Measurements from ENCODE around the gene ULK4.
"Not testable (repeated sequence)": the region's sequence is repeated elsewhere in the genome, so short reads cannot be mapped to it uniquely, and the experiment has no call there.

Gene ULK4

DNA sequence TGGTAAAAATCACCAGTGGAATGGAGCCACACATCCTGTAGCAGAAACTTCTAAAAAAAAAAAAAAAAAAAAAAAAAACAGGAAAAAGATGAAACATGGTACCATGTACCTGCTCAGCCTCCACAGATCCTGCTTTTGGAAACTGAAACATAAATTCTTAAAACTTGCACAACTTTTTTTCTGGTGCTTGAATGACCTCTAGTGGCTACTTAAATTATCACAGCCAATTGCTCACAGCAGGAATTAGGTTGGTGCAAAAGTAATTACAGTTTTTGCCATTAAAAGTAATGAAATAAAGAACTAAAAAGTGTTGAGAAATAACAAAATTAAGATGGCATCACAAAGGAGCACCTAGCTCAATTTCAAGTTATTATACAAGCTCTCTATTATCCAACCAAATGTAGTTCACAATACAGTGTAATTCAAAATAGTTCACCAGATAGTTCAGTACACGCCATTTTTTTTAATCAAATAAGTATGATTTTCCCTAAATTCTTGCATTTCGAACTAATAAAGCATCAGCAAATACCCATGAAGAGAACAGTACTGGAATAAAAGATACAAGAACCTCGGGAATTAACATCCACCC is 80.6 kb downstream of the ULK4 start:
- DNase-seq (ENCODE audit: low spot score): peak; percentile 39
- in situ Hi-C loops (cut with MboI; ENCODE audit: low sequenced_read_pairs, unreplicated experiment): loop anchor here (10.0 kb wide), 1 partner anchor 1297 kb away; no protein-coding TSS in a partner anchor
- peak; percentile 61 for TF ChIP-seq CTCF (IDR thresholded peaks at IDR 0.05; ENCODE audit: borderline replicate concordance, control extremely low read depth, extremely low read depth, insufficient read depth, missing control alignments)

DNA sequence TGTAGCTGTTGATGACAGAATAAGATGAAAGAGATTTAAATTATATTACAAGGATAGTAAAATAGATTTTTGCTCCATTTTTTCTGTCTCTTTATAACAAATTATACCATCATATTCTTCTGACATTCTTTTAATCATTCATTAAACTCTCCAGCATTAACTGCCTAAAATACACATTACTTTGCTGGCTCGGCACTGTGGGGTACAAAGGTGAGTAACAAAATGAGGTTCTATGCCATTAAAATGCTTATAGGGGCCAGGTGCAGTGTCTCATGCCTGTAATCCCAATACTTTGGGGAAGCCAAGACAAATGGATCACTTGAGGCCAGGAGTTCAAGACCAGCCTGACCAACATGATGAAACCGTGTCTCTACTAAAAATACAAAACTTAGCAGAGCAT is 81.5 kb downstream of the ULK4 start:
- no peak for TF ChIP-seq CTCF (IDR thresholded peaks at IDR 0.05; ENCODE audit: borderline replicate concordance, control extremely low read depth, extremely low read depth, insufficient read depth, missing control alignments)
- DNase-seq (ENCODE audit: low spot score): no peak
- in situ Hi-C loops (cut with MboI; ENCODE audit: low sequenced_read_pairs, unreplicated experiment): loop anchor here (10.0 kb wide), 1 partner anchor 1296 kb away; no protein-coding TSS in a partner anchor

DNA sequence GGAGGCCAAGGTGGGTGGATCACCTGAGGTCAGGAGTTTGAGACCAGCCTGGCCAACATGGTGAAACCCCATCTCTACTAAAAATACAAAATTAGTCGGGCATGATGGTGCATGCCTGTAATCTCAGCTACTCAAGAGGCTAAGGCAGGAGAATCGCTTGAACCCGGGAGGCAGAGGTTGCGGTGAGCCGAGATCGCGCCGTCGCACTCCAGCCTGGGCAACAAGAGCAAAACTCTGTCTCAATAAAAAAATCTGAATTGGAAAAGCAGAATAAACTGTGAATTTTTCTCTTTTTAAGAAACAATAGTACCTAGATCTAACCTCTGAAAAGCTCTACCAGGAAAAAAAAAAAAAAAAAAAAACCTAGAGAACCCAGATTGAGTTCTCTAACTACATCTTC is 84.2 kb downstream of the ULK4 start:
- in situ Hi-C loops (cut with MboI; ENCODE audit: low sequenced_read_pairs, unreplicated experiment): not testable (repeated sequence)

DNA sequence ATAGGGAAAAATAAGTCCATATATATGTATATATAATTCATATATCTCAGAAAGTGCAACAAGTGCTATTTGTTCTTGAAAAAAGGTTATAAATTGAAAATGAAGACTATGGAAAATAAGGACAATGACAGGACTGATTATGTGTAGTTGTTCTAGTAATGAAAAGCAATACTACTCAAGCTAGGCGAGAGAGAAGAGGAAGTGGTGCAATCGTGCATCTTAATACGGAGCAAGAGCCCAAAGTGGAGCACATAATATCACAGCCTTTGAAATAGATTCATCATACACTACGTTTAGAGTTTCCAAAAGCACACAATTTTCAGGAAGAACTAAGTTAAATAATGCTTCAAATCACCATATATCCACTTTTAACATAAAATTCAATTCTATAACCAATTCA is 87.9 kb downstream of the ULK4 start:
- in situ Hi-C loops (cut with MboI; ENCODE audit: low sequenced_read_pairs, unreplicated experiment): loop anchor here (25.0 kb wide), 1 partner anchor 1537 kb away; no protein-coding TSS in a partner anchor
- no peak for TF ChIP-seq CTCF (IDR thresholded peaks at IDR 0.05; ENCODE audit: borderline replicate concordance, control extremely low read depth, extremely low read depth, insufficient read depth, missing control alignments)
- DNase-seq (ENCODE audit: low spot score): no peak

More for the DNA sequence above, 84.2 kb downstream of the ULK4 start:
- not testable (repeated sequence) for DNase-seq (ENCODE audit: low spot score)

DNA sequence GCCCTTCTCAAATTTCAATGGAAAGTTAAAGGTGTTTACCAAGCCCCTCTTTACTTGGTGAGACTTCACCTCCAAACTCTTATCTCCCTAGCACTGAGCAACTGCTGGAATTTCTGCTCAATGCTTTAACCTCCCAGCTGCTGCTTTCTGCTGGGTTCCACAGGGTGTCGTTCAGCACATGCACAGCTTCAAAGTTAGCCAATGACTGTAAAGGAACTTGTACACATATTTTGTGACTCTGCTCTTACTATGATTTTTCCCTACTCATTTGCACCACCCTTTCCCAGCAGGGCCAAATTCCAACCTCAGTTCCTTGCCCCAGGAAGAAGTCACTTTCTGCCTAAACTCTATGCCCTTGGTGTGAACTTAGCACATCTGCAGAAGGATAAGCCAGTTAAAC is 89.7 kb downstream of the ULK4 start:
- no peak for TF ChIP-seq CTCF (IDR thresholded peaks at IDR 0.05; ENCODE audit: borderline replicate concordance, control extremely low read depth, extremely low read depth, insufficient read depth, missing control alignments)
- in situ Hi-C loops (cut with MboI; ENCODE audit: low sequenced_read_pairs, unreplicated experiment): loop anchor here (25.0 kb wide), 1 partner anchor 1535 kb away; no protein-coding TSS in a partner anchor
- DNase-seq (ENCODE audit: low spot score): no peak

DNA sequence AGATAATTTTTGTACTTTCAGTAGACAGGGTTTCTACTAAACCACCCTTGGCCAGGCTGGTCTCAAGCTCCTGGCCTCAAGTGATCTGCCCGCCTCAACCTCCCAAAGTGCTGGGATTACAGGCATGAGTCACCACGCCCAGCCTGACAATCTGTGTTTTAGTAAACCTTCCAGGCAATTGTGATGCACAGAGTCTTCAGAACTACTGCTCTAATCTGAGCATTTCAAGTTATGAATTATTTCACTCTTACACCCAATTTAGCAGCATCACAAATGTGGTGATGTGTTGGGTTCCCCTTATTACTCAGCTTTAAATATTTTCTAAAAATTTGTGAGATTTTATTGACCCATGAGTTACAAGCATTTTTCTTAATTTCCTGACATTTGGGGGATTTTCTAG is 94.4 kb downstream of the ULK4 start:
- no peak for DNase-seq (ENCODE audit: low spot score)
- no peak for TF ChIP-seq CTCF (IDR thresholded peaks at IDR 0.05; ENCODE audit: borderline replicate concordance, control extremely low read depth, extremely low read depth, insufficient read depth, missing control alignments)
- in situ Hi-C loops (cut with MboI; ENCODE audit: low sequenced_read_pairs, unreplicated experiment): loop anchor here (25.0 kb wide), 1 partner anchor 1530 kb away; no protein-coding TSS in a partner anchor

- no peak for TF ChIP-seq CTCF (IDR thresholded peaks at IDR 0.05; ENCODE audit: borderline replicate concordance, control extremely low read depth, extremely low read depth, insufficient read depth, missing control alignments)
- DNase-seq (ENCODE audit: low spot score): no peak
- in situ Hi-C loops (cut with MboI; ENCODE audit: low sequenced_read_pairs, unreplicated experiment): loop anchor here (25.0 kb wide), 1 partner anchor 1529 kb away; no protein-coding TSS in a partner anchor
Measured at GRCh38 chr3:41866298-41866697, 95.6 kb downstream of the ULK4 start.

Data from GM13976 (cell line).